GM18867 (cell line): ENCODE data around the gene SLC16A11.

Source experiments
- ATAC-seq: cut with Tn5 transposase; IDR thresholded peaks from one replicate; pipeline ENCODE4 v1.9.1; 2021; ENCODE audit warnings: mild to moderate bottlenecking, moderate library complexity; ENCODE audit not compliant: unreplicated experiment

The SLC16A11 gene

GRCh38 chr17:7026471-7027115 is 17.3 kb downstream of the SLC16A11 start:
- ATAC-seq: no peak

DNA sequence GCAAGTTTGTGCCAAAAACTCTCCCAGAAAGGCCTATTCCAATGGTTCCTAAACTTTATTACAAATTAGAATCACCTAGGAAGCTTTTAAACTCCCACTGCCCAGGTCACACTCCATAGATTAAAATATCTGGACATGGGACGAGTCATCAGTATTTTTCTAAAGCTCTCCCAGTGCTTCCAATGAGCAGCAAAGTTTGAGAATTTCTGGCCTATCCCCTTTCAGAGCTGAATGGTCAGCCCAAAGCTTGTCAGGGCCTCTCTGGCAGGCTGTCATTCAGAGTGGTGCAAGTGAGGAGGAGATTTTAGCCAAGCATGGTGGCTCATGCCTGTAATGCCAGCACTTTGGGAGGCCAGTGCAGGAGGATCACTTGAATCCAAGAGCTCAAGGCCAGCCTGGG is 18.6 kb downstream of the SLC16A11 start:
- no peak for ATAC-seq

- ATAC-seq: no peak
Measured at GRCh38 chr17:7024402-7024785, 19.5 kb downstream of the SLC16A11 start.

DNA sequence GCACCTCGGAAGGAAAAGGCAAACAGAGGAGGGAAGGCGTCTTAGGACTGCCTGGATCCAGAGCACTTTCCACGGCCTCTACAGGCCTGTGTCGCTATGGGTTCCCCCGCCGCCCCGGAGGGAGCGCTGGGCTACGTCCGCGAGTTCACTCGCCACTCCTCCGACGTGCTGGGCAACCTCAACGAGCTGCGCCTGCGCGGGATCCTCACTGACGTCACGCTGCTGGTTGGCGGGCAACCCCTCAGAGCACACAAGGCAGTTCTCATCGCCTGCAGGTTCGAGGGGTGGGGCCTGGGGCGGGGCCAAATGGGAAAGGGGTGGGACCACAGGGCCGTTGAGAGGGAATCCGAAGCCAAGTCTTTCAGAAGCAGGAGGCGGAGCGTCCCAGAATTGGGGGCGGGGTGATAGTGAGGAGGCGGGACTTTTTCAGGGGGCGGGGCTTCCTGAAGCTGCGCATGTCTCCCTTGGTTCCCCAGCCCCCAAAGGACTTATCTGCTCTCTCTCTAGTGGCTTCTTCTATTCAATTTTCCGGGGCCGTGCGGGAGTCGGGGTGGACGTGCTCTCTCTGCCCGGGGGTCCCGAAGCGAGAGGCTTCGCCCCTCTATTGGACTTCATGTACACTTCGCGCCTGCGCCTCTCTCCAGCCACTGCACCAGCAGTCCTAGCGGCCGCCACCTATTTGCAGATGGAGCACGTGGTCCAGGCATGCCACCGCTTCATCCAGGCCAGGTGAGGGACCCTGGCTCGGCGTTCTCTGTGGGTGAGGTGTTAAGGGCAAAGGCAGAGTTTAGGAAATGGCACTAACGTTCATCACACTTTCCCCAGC is 20.1 kb downstream of the SLC16A11 start:
- ATAC-seq: no peak

DNA sequence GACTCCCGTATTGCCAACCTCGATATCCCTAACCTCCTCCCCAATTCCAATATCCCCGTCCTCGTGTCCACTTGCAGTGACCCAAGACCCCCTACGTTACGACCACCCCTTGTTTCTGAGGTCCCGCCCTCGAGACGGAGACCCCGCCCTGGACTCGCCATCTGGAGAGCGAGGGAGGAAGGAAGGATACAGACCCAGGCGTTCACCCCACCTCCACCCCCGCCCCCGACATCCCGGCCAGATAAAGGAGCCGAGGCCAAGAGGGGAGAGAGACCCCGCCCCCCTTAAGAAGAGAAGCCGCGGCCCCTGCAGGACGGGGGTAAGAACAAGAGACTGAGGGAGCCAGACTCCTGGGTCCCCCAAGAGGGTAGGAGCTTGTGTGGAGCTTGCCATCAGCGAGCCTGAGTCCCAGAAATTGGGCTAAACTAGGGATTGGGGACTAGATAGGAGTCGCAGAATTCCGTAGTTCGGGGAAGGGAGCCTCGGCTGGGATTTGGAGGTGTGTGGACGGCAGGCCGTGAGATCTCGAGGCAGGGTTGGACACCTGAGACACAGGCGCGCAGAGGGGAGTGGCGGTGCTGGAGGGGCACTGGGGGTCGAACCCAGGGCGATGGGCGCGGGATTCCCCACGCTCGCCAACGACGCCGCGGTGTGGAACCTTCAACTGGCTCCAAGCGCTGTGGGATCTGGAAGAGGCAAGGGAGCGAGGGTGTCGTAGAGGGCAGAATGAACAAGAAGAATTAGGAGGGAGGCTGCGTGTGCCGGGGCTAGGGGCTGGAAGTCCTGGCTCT is 20.9 kb downstream of the SLC16A11 start, which contains the start of gene BCL6B:
Gene BCL6B, plus strand, starts transcription at position 270 of the 791 bp plus-strand sequence. CDS start 622 bp downstream, outside the sequence.
- no peak for ATAC-seq

DNA sequence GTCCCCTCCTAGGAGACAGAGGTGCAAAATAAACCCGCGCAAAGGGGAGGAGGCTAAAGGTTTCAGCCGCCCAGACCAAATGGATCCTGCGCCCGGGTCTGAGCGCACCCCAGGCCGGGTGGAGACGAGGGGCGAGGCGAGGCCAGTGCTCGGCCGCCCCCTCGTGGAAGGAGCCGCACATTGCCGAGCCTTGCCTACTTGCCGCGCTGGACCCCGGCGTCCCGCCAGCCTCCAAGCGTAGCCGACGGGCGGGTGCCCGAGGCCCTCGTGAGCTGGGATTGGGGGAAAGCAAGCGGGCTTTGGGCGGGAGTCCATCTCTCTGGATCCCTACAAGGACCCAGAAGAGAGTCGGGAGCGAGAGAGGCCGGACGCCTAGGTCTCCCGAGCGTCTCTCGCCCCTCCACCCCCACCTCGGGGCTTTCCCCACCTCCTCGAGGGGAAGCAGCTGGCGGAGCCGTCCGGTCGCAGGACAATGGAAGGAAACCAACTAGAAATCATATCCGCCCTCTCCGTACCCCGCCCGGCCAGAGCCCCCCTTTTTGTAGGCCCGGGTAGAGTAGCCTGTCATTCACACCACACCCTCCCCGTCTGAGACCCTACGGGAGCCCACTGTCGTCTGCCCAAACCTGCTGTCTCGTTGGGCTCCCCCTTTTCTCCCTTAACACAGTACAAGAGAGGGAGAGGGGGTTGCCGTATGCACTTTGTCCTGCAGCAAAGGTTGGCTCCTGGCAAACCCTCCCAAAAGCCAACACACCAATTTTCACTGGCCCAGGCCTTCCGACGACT is 21.7 kb downstream of the SLC16A11 start:
- peak; percentile 75 for ATAC-seq

GRCh38 chr17:7020894-7021664 is 22.8 kb downstream of the SLC16A11 start:
- no peak for ATAC-seq

GRCh38 chr17:7019839-7020519 is 23.9 kb downstream of the SLC16A11 start:
- ATAC-seq: no peak

- ATAC-seq: no peak
Measured at GRCh38 chr17:7019367-7019766, 24.5 kb downstream of the SLC16A11 start.

- no peak for ATAC-seq
Measured at GRCh38 chr17:7018331-7018964, 25.4 kb downstream of the SLC16A11 start.

GRCh38 chr17:7017827-7018200 is 26.1 kb downstream of the SLC16A11 start:
- no peak for ATAC-seq

DNA sequence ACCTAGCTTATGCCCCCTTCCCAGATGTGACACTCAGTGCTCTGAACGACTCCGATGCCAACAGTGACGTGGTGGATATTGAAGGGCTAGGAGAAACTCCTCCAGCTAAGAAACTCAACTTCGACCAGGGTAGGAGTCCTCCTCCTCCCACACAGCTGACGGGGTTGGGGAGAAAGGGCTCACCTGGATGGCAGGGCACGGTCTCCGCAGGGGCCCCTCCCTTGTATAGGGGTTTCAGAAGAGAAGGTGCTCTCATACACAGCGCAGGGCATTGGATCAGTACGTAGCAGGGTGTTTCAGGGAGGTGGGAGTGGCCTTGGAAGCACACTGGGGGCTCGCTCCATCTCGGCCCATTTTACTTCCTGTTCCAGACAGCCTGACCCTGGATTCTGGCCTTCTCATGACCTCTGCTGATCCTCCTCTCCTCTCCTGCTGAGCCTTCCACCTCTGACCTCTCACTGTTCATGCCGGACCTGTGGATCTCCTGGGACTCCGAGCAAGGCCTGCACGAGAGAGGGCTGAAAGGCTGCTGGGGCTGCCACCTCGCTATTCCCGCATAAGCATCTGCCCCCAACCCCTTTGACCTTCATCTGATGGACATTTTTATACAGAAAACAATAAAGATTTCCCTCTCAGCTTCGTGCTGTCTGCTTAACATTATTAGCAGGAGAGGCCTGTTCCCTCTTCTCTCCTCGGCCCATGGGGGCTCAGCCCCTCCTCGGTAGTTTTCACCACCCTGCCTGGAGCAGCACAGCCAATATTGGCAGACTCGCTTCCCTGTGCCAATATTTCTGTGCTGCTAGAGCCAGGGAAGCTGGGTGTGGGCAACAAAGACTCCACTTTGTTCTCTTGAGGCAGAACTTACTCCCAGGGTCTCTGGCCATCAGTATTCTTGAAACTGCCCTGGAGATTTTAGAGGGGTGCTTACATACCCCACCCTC is 26.7 kb downstream of the SLC16A11 start:
- ATAC-seq: no peak

GRCh38 chr17:7016418-7016817 is 27.5 kb downstream of the SLC16A11 start:
- ATAC-seq: no peak

GRCh38 chr17:7014995-7015958 is 28.6 kb downstream of the SLC16A11 start:
- peak; percentile 8 for ATAC-seq

- peak; percentile 83 for ATAC-seq
Measured at GRCh38 chr17:7014261-7014994, 29.5 kb downstream of the SLC16A11 start.

- ATAC-seq: no peak
Measured at GRCh38 chr17:7011942-7012254, 32.0 kb downstream of the SLC16A11 start.
